ENCODE measurements around the gene PTF1A. TPM values are rescaled to one million over a fixed set of nuclear protein-coding genes. Genes with fewer than 3 reads are reported as not detected.

Gene PTF1A
- total and polyA plus RNA-seq, 2 experiments from 2014 or later, result not detected

- DNase-seq (ENCODE audit: low spot score), result peak; percentile 18
- Histone ChIP-seq H3K27ac (no peak overlapping the region), H3K27me3 (peaks cover 94% of the 10 kb centered on the region), H3K79me2 (no peaks in the 10 kb centered on the region), H4K20me1 (ENCODE audit: insufficient read depth, poor library complexity, severe bottlenecking) (no peaks in the 10 kb centered on the region), H3K4me3 (no peak overlapping the region), H2AFZ (no peak overlapping the region), H3K4me1 (ENCODE audit: insufficient read depth) (no peaks in the 10 kb centered on the region), H3K9me3 (ENCODE audit: low read depth) (no peaks in the 10 kb centered on the region), H3K9me2 (replicated peaks; ENCODE audit: insufficient read depth) (no peaks in the 10 kb centered on the region), H3K4me2 (peak overlapping the region; percentile 70), H3K36me3 (replicated peaks; ENCODE audit: insufficient read depth, low read depth) (no peaks in the 10 kb centered on the region)
- 2% methylated on average over 90 of the region's 100 CpGs for WGBS (ENCODE audit: low lambda C conversion rate, missing lambda C conversion rate)
- TF ChIP-seq EZH2phosphoT487 (IDR thresholded peaks at IDR 0.05; ENCODE audit: low read depth, severe bottlenecking, unreplicated experiment), result no peak
- TF ChIP-seq CTCF (IDR thresholded peaks at IDR 0.05; ENCODE audit: poor library complexity), result no peak
- TF ChIP-seq EZH2 (IDR thresholded peaks at IDR 0.05; ENCODE audit: borderline replicate concordance), result no peak
Measured at GRCh38 chr10:23192712-23193434, 761 bp downstream of the PTF1A start.

- no peak for DNase-seq (ENCODE audit: low spot score)
- H3K4me1 ChIP-seq (ENCODE audit: insufficient read depth), result no peaks in the 10 kb centered on the region
- H3K36me3 ChIP-seq (replicated peaks; ENCODE audit: insufficient read depth, low read depth), result no peaks in the 10 kb centered on the region
- no peak overlapping the region for H3K27ac ChIP-seq
- H3K4me2 ChIP-seq, result no peak overlapping the region
- H4K20me1 ChIP-seq (ENCODE audit: insufficient read depth, poor library complexity, severe bottlenecking), result no peaks in the 10 kb centered on the region
- no peak overlapping the region for H3K4me3 ChIP-seq
- no peak overlapping the region for H2AFZ ChIP-seq
- peaks cover 94% of the 10 kb centered on the region for H3K27me3 ChIP-seq
- no peaks in the 10 kb centered on the region for H3K9me2 ChIP-seq (replicated peaks; ENCODE audit: insufficient read depth)
- H3K79me2 ChIP-seq, result no peaks in the 10 kb centered on the region
- TF ChIP-seq CTCF (IDR thresholded peaks at IDR 0.05; ENCODE audit: poor library complexity) (no peak), EZH2 (IDR thresholded peaks at IDR 0.05; ENCODE audit: borderline replicate concordance) (no peak), EZH2phosphoT487 (IDR thresholded peaks at IDR 0.05; ENCODE audit: low read depth, severe bottlenecking, unreplicated experiment) (no peak)
- WGBS (ENCODE audit: low lambda C conversion rate, missing lambda C conversion rate), result 18% methylated on average over 16 of the region's 19 CpGs
- no peaks in the 10 kb centered on the region for H3K9me3 ChIP-seq (ENCODE audit: low read depth)
Measured at GRCh38 chr10:23193435-23194074, 1.4 kb downstream of the PTF1A start.

GRCh38 chr10:23194471-23194965, 2.4 kb downstream of the PTF1A start:
- no peak overlapping the region for H3K27ac ChIP-seq
- no peaks in the 10 kb centered on the region for H3K9me3 ChIP-seq (ENCODE audit: low read depth)
- no peaks in the 10 kb centered on the region for H3K36me3 ChIP-seq (replicated peaks; ENCODE audit: insufficient read depth, low read depth)
- H3K9me2 ChIP-seq (replicated peaks; ENCODE audit: insufficient read depth), result no peaks in the 10 kb centered on the region
- TF ChIP-seq CTCF (IDR thresholded peaks at IDR 0.05; ENCODE audit: poor library complexity) (no peak), EZH2 (IDR thresholded peaks at IDR 0.05; ENCODE audit: borderline replicate concordance) (peak; percentile 39)
- peaks cover 94% of the 10 kb centered on the region for H3K27me3 ChIP-seq
- H3K4me2 ChIP-seq, result peak overlapping the region; percentile 62
- H3K4me1 ChIP-seq (ENCODE audit: insufficient read depth), result no peaks in the 10 kb centered on the region
- 32% methylated on average over 13 of the region's 13 CpGs for WGBS (ENCODE audit: low lambda C conversion rate, missing lambda C conversion rate)
- H3K4me3 ChIP-seq, result no peak overlapping the region
- DNase-seq (ENCODE audit: low spot score), result no peak
- H2AFZ ChIP-seq, result no peak overlapping the region
- no peaks in the 10 kb centered on the region for H4K20me1 ChIP-seq (ENCODE audit: insufficient read depth, poor library complexity, severe bottlenecking)
- H3K79me2 ChIP-seq, result no peaks in the 10 kb centered on the region

Data from hepatocyte (in vitro differentiated cells).